Hematopoietic multipotent progenitor cell treated with erythropoietin and hydrocortisone succinate and interleukin-3 and kit ligand, for 8 days (in vitro differentiated cells): Measurements from ENCODE around the gene KCNMA1.

Source experiments
- DNase-seq: peaks from one replicate; pipeline ENCODE4 v3.0.0-alpha.2; 2015

KCNMA1 gene

DNA sequence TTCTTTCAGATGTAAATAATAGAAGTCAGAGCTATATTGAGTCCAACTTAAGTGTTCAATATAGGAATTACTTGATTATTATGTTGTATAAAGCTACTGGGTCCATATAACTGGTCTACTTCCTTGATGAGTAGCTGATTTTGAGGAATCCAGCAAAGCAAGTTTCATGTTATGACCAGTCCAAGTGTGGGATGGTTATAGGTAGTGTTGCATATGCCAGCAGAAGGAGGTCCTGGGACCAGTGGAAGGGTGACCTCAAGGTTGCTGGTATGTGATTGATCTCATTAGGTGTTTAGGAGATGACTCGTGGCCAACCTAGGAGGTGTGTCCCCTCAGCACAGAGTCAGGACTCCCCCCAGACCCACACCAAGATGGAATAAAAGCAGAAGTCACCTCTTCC is 551.5 kb downstream of the KCNMA1 start:
- DNase-seq, result no peak

DNA sequence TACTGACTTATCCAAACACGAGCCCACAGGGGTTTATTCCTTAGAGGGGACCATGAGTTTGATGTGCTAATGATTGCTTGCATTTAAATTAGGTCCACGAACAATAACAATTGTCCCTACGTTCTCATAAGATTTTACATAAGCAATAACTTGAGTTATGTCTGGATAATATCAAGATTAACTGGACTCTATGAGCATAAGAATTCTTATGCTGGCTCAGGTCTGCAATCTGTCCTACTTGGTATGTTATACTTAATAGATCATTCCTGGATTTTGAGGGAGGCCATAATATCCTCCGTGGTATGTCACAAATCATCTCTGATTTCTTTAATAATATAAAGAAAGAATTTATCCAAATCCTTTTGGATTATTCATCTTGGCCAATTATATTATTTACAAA is 552.3 kb downstream of the KCNMA1 start:
- no peak for DNase-seq

- DNase-seq, result no peak
Observed at GRCh38 chr10:77084431-77085144, 553.0 kb downstream of the KCNMA1 start.

DNA sequence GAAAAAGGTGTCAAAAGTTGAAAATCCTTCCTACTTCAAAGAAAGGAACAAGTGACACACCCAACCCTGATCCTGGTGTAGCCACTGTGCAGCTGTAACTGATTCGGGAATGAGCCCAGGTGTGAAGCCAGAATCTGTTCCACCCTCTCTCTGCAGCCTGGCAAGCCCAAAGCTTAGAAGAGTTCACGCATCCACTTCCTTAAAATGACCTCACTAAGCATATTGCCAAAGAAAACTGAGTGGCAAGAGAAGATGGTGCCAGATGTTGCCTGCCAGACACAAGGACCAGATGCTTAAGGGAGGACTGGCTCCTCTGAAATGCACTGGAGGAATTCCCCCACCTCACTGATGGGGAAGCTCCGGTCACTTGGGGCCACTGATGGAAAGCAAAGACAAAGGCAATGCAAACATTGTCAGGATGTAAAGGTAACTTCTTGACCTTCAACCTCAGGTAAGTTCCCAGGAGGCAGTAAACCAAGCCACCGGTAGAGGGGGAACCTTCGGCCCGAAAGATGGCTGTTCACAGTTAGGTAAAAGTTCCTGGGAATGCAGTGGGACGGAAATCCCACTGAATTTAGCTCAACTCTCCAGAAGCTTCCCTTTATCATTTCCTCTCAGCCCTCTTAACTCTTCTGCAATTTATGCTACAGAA is 554.9 kb downstream of the KCNMA1 start:
- DNase-seq, result no peak

- DNase-seq, result no peak
Observed at GRCh38 chr10:77081481-77081891, 556.1 kb downstream of the KCNMA1 start.

DNA sequence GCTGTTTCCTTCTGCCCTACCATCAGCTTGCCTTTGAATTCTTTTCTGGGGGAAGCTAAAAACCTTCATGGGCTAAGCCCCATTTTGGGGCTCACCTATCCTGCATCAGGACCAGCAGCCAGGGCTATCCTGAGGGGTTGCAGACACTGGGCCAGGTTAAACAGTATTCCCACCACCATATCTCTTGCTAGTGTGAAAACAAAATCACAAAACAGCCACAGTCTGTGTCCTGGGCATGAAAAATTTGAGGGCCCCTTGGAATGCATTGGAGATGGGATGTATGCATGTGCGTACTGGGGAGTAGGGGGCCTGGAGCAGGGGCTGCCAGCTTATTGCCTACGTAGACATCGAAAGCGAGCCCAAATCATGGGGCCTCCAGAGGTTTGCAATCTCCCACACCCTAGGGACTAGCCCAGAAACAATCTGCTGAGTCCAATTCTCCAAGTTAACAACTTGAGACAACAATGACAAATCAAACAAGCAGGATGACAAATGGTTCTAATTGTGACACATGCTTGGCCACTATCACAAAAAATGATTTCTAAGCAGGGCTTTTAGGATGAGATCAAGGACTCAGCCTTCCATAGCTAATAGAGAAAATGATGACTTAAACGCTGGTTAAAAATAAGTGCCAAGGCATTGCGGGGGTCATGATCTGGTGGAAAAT is 557.1 kb downstream of the KCNMA1 start:
- no peak for DNase-seq

- no peak for DNase-seq
Observed at GRCh38 chr10:77079592-77080300, 557.9 kb downstream of the KCNMA1 start.

DNA sequence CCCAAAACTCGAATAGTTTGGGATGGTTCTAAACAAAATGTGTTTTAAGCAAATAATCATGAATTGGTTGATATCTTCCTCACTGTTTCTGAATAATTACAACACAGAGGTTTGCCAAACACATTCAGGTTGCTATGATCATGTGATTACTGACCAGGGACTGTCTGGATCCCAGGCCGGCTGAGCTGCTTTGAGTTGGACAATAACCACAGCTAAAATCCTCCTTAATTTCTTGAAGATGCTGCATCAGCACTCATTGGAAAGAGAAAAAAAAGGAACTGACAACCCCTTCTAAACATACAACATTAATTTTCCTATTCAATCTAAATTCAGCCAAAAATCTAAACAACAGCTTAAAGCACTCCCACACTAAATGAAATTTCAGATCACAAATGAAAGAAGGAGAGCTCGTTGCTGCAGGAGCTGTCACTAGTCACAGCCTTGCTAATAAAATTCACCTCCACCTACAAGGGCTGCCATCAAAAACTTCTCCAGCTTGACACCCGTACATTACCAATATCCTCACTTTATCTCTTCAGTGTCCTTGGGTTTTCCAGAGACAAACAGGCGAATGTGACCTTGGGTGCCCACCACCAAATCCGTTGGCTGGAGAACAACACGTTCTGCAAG is 560.2 kb downstream of the KCNMA1 start:
- no peak for DNase-seq

DNA sequence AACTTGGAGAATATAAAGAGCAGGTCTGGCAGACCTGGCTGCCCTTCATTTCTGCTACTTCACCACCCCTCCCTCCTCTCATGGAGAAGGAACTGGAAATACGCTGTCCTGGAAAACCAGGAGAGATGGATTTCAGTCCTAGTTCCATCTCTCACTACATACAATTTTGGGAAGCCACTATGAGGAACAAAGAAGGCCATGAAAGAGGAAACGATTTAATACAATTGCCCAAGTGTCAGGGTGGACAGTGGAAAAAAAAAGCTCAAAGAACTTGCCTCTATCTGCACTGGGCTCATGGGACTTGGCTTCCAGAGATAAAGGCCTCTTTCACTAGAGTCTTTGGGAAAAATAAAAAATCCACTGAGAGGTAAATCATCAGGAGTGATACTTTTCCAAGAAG is 561.7 kb downstream of the KCNMA1 start:
- DNase-seq, result no peak

- no peak for DNase-seq
Observed at GRCh38 chr10:77074104-77074624, 563.4 kb downstream of the KCNMA1 start.

GRCh38 chr10:77073663-77073960 is 564.0 kb downstream of the KCNMA1 start:
- no peak for DNase-seq

GRCh38 chr10:77072836-77073662 is 564.6 kb downstream of the KCNMA1 start:
- DNase-seq, result no peak

DNA sequence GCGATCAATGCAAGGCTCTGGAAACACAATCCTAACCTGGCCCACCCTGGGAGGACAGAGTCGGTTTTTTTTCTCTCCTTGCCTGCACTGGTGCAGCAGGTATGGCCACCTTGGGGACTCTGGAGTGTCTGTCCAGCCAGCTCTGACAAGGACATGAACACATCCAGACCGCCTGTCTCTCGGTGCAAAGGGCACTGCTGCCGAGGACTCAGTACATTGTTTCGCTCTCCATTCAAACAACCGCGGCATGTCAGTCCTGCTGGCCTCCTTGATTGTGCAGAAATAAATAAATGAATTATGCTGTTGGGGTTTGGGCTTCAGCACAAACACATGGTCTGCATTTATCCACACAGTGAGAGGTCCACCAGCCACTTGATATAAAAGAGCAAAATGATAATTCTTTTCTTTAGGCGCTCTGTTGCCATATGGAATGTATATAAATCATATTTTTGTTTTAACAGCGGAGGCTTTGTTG is 565.2 kb downstream of the KCNMA1 start:
- DNase-seq, result no peak

DNA sequence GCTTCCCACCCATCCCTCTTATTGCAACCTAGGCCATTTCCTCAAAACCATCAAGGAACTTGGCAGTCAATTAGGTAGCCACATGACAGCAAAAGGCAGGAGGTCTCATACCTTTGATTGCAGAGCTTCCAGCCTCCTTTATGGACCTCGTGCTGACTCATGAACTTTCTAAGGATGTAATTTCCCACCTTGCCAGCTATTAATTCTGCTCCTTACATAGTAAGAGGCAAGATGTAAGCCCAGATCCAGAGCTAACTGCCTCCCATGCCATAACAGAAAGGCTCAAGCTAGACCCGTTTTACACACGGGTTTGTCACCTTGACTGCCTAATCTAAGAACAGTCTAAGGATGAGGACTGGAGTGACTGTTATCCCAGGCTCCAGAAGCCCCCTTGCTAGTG is 565.7 kb downstream of the KCNMA1 start:
- DNase-seq, result no peak

DNA sequence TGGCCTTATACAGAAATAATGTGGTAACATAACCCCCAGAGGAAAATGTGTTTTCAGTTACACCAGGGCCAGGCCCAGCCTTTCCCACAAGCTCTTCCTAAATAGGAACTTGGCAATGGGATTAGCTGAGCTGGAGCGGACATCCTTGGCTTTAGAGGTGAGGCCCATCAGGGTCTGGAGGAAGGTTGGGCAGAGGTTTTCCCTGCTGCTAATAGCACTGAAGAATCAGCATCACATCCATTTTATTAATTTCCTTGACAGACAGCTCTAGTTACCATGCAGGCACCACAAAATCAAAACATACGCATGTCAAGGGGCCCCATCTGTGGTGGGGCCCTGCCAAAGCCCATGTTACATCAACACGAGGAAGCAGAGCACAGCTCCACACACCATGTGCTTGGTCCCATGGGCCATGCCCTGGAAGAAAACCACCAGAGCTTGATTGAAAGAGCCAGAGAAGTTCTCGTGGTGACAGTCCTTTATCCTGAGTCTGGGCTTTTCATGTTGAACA is 566.6 kb downstream of the KCNMA1 start:
- DNase-seq, result no peak

- DNase-seq, result no peak
Observed at GRCh38 chr10:77070346-77070745, 567.3 kb downstream of the KCNMA1 start.

GRCh38 chr10:77068969-77069368 is 568.6 kb downstream of the KCNMA1 start:
- no peak for DNase-seq

- no peak for DNase-seq
Observed at GRCh38 chr10:77068272-77068671, 569.3 kb downstream of the KCNMA1 start.

DNA sequence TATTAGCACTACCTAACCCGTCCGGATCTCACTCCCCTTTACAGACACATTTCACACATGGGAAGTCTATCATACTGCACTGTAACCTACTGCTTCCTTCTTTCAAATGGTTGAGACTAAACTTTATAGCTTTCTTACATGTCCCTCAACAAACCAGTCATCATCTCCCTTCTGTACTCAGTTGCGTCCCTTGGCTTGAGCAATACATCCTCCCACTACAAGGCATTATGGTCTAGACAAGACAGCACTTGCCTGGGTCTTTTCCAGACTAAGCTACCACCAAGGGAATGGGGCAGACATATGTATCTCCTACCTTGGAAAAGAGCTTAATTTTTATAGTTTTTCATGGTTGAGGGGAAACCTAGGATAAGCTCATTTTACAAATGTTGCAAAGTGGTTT is 575.2 kb downstream of the KCNMA1 start:
- no peak for DNase-seq

- no peak for DNase-seq
Observed at GRCh38 chr10:77060913-77061312, 576.7 kb downstream of the KCNMA1 start.

GRCh38 chr10:77056650-77057049 is 581.0 kb downstream of the KCNMA1 start:
- DNase-seq, result no peak

DNA sequence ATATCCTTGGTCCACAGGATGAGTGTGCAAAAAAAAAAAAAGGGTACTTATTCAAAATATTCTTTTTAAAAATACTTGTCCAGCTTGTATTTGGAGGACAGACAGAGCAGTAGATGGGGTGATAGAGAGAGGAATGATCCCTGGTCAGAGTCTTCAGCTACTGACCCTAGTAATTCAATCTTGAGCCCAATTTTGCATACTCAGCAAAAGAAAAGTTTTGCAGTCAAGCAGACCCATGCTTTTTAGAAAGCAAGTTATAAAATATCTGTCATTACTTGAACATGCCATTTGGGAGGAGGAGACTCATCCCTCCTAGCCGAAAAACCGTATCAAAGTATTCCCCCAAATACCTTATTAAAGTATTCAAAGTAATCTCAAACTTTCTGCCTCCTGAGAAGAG is 585.0 kb downstream of the KCNMA1 start:
- no peak for DNase-seq
